Measurements from ENCODE around the gene FAM81B.

Gene FAM81B

GRCh38 chr5:95406426-95407090 lies 15.4 kb downstream of the FAM81B start:
- no peak for ATAC-seq

- ATAC-seq: no peak
Measured at GRCh38 chr5:95410279-95410678, 19.1 kb downstream of the FAM81B start.

GRCh38 chr5:95411474-95411873 lies 20.3 kb downstream of the FAM81B start:
- ATAC-seq: no peak

GRCh38 chr5:95414451-95414850 lies 23.3 kb downstream of the FAM81B start:
- ATAC-seq: no peak

- no peak for ATAC-seq
Measured at GRCh38 chr5:95417971-95418370, 26.8 kb downstream of the FAM81B start.

- no peak for ATAC-seq
Measured at GRCh38 chr5:95422838-95423237, 31.7 kb downstream of the FAM81B start.

GRCh38 chr5:95424016-95424415 lies 32.9 kb downstream of the FAM81B start:
- ATAC-seq: no peak

- ATAC-seq: no peak
Measured at GRCh38 chr5:95424526-95424925, 33.4 kb downstream of the FAM81B start.

- no peak for ATAC-seq
Measured at GRCh38 chr5:95426227-95426626, 35.1 kb downstream of the FAM81B start.

- no peak for ATAC-seq
Measured at GRCh38 chr5:95432779-95433178, 41.6 kb downstream of the FAM81B start.

- no peak for ATAC-seq
Measured at GRCh38 chr5:95439801-95440493, 48.8 kb downstream of the FAM81B start.

GRCh38 chr5:95440825-95441224 lies 49.7 kb downstream of the FAM81B start:
- no peak for ATAC-seq

GRCh38 chr5:95441636-95442035 lies 50.5 kb downstream of the FAM81B start:
- no peak for ATAC-seq

- no peak for ATAC-seq
Measured at GRCh38 chr5:95445442-95445841, 54.3 kb downstream of the FAM81B start.

GRCh38 chr5:95445995-95446394 lies 54.8 kb downstream of the FAM81B start:
- ATAC-seq: no peak

- no peak for ATAC-seq
Measured at GRCh38 chr5:95446560-95447221, 55.5 kb downstream of the FAM81B start.

- ATAC-seq: no peak
Measured at GRCh38 chr5:95447961-95448360, 56.8 kb downstream of the FAM81B start.

GRCh38 chr5:95448789-95449188 lies 57.6 kb downstream of the FAM81B start:
- no peak for ATAC-seq

- ATAC-seq: no peak
Measured at GRCh38 chr5:95449460-95449859, 58.3 kb downstream of the FAM81B start.

GRCh38 chr5:95454536-95454935 lies 63.4 kb downstream of the FAM81B start:
- no peak for ATAC-seq

GRCh38 chr5:95460665-95461064 lies 69.5 kb downstream of the FAM81B start:
- ATAC-seq: no peak

GRCh38 chr5:95471487-95471886 lies 80.3 kb downstream of the FAM81B start:
- ATAC-seq: no peak

GRCh38 chr5:95471942-95472341 lies 80.8 kb downstream of the FAM81B start:
- ATAC-seq: no peak

GRCh38 chr5:95484421-95484820 lies 93.3 kb downstream of the FAM81B start:
- no peak for ATAC-seq

Measured in activated CD4-positive, CD25-positive, alpha-beta regulatory T cell treated with anti-CD3 and anti-CD28 coated beads, Interleukin-2, amount 50 U/mL, for 24 hours (primary cell).